ENCODE measurements around the gene CLDN22.

Gene CLDN22

GRCh38 chr4:183276106-183276505 lies 44.0 kb downstream of the CLDN22 start:
- no peak for DNase-seq (ENCODE audit: low spot score)

- no peak for DNase-seq (ENCODE audit: low spot score)
Measured at GRCh38 chr4:183272384-183272783, 47.7 kb downstream of the CLDN22 start.

- DNase-seq (ENCODE audit: low spot score) = no peak
Measured at GRCh38 chr4:183268556-183268955, 51.5 kb downstream of the CLDN22 start.

All from kidney tubule cell (primary cell).